Iris pigment epithelial cell (primary cell): ENCODE results near the gene FLT1.

Source experiments
- DNase-seq: peaks from one replicate; pipeline ENCODE4 v3.0.0-alpha.2; 2011; ENCODE audit warnings: low read depth

FLT1 gene

DNA sequence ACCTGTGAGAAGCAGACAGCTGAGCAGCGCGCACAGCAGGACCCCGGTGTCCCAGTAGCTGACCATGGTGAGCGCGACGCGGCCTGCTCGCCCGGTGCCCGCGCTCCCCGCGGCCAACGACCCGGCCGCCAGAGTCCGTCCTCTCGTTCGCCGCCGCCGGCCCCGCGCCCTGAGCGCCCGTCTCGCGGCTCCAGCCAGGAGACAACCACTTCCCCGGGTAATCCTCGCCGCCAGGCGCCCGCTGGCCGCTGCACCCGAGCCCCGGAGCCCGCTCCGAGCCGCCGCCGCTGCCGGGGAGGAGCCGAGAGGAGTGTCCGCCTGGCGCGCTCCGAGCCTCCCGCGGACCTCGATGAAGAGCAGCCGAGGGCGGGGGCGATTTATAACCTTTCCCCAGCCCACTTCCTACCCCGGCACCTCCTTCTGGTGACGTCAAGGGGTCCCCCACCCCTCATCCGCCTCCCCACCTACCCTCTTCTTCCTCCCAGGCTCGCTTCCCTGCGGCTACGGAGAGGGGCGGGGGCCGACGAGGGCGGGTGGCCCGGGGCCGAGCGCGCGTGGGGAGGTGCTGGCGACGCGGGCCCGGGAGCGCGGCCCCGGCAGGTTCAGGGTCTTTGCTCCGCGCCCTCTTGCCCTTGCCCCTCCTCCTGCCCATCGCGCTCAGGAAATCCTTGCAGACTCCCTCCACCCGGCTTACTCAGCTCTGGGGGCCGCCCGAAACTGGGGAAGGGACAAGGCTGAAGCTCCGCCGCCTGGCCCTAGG, at the start of gene FLT1:
Gene FLT1 (minus strand): TSS at position 351 of the 760 bp plus-strand sequence. CDS start 285 bp downstream, at position 66.
- peak; percentile 62 for DNase-seq

DNA sequence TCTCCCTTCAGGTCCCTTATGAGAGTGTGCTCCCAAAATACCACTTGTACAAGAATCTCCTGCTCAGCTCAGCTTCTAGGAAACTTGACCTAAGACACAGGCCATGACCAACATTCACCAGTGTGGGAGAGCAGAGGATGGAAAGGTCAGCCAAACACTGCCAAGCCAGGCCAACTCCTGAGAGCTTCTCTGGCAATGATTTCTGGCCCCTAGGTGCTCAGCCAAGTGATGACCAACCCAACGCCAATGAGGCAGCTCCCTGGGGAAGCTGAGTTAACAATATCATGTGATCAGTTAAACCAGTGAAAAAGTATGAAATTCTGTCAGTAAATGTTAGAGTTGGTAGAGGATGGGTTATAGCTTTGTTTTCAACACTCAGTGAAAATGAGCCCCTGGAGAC, 49.1 kb upstream of the FLT1 start:
- no peak for DNase-seq

- no peak for DNase-seq
Measured at GRCh38 chr13:28542804-28543203, 47.9 kb upstream of the FLT1 start.

- no peak for DNase-seq
Measured at GRCh38 chr13:28541966-28542365, 47.0 kb upstream of the FLT1 start.

- DNase-seq, result peak; percentile 36
Measured at GRCh38 chr13:28540612-28541011, 45.7 kb upstream of the FLT1 start.

- DNase-seq, result no peak
Measured at GRCh38 chr13:28539625-28540286, 44.8 kb upstream of the FLT1 start.

DNA sequence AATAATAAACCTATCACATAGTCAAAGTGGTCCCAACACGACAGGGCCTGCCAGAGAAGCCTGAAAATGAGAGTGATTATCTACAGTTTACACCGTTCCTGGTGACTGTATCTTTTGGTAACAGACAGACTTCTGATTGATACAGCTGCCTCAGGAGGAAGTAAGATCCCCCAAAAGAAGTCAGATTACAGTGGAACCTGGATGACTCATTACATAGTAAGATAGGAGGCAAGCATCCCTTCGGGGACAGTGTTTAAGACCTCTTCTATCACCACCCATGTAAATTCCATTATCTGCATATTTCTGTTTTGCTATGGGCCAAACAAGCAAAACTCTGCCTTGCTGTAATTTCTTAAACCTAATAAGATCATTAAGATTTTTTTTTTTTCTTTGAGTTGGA, 44.0 kb upstream of the FLT1 start:
- DNase-seq, result no peak

DNA sequence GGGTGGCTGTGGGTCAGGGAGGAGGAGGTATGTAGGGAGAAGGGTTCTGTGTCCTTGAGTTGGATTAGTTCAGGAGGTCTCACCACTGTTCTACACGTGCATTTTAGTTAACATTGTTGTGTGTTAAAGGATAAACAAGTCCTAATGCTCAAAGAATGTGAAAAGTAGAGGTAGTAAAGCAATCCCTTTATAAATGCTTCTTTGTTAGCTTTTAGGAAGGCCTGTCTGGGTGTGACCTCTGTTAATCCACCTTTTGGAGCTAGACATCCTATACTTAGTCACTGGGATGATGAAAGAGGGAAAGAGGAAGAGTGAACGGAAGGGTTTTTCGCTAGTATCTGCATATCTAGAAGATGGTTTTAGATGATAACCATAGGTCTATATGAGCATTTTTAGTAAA, 42.2 kb upstream of the FLT1 start:
- DNase-seq, result no peak

DNA sequence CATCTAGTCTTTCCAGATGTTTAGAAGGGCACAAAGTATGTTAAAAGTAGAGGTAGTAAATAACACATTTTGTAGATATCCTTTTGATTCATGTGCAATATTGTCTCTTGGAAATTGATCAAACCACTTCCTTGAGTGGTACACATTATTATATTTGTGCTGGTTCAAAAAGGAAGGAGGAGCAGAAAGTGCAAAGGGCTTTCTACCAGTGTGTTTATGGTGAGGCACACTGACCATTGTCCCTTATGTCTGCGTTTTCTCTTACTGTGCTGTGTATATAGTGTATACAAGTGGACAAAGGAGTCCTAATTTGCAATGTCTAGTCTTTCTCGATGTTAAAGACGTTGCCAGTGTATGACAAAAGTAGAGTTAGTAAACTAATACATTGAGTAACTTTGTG, 41.4 kb upstream of the FLT1 start:
- DNase-seq, result no peak

DNA sequence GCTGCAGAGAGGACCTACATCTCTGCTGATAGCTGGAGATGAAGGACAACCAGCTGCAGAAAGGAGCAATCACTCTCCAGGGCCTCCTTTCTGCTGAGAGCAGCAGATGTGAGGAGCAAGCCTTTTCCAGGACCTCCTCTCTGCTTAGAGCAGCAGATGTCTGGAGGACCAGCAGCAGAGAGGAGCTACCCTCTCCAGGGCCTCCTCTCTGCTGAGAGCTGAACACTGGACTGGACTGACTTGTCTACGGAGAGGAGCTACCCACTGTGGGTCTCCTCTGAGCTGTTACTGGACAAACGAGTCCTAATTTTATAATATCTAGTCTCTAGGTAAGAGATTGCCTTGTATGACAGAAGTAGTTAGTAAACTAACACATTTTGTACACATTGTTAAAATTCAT, 40.8 kb upstream of the FLT1 start:
- DNase-seq, result no peak

DNA sequence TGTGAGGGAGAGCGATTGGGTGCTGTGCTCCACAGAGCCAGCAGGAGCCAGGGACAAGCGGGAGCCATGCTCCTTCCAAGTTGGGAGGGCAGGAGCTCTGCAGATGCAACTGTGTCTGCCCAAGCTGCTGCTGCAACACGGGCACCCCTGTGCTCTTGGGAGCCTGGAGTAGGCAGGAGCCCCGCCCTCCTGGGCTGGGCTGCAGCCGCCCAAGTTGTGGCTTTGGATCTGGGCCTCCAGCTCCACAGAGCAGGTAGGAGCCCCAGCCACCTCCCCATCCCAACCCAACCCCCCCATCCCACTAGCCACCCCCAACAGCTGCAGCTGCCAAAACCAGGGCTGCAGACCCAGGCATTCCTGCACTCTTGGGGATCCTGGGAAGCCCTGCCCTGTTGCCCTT, 39.9 kb upstream of the FLT1 start:
- DNase-seq, result no peak

DNA sequence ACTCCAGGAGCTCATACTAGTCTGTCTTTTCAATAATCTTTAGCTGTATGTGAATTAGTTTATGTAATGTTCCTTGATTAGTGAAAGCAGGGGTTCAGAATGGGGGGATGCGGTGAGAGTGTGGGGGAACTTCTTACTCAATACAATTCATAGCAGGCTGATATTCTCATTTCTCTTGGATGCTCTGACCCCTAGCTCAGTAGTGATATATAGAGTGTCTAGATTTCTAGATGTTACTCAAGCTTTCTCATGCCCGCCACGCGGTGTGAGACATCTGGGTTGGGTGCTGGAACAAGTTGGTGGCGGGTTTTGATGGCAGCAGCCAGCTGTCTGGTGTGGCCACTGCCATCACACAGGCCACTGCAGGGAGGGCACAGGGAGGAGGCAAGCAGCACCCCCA, 39.3 kb upstream of the FLT1 start:
- DNase-seq, result no peak

DNA sequence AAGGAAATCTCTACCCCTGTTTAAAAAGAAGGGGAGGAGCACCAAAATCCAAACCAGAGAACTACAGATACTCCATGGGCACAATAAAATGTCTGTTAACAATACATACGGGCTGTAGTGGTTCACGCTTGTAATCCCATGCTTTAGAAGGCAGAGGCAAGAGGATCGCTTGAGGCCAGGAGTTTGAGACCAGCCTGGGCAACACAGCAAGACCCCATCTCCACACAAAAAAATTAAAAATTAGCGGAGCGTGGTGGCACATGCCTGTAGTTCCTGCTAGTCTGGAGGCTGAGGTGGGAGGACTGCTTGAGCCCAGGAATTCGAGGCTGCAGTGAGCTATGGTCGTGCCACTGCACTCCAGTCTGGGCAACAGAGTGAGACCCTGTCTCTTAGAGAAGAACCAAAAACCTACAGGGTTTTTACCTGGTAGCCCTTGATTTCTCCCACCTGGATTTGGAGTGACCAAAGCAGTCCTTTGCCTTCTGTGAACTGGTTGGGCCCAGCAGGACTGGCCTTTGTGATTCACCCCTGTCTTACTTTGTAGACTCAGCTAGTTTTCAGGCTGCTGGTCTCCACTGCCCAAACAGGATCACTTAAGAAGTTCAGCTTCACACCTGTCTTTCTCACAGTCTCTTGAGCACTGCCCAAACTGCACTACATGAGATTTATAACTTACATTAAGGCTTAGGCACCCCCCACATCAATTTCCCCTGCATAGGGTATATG, 38.7 kb upstream of the FLT1 start:
- no peak for DNase-seq

DNA sequence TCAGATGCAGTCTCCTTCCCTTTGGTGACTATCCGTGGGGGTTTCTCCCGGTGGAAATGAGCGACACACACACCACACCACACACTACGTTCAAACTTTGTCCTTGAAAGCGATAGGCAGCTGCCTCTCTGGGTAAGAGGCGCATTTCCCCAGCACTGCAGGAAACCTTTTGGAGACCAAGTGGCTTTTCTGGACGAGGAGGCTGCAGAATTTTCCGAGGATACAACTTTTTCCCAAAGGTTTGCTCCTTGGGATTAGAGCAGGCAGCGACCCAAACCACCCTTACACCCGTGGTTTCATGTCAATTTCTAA, 38.2 kb upstream of the FLT1 start:
- no peak for DNase-seq

DNA sequence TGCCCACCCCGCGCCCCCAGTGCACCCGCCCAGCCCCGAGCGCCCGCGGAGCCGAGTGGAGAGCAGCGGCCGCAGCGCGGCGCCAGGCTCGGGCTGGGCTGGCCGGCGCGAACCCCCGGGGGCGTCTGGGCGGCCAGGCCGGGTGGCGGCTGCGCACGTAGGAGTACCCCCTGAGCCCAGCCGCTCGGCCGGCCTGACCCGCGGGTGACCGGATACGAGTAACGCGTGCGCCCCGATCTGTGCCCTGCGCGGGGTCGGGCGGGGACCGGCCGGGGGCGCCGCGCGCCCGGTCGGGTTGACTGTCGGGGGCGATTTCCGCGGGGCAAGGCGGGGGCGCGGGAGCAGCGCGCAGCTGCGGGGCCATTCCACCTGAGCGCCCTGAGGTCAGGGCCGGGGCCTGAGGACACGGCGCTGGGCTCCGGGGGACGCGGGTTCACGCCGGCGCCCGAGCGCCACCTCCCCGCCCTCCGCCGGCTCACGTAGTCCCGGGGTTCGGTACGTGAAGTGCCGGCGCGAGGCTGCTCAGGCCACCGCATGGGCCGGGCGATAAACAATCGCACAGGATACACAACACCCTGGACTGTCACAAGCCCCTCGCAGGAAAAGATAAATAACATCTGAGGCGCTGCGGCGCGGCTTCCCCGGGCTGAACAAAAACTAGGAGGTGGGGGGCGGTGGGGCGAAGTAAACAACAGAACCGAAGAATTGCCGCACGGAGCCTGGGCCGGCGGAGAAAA, 37.6 kb upstream of the FLT1 start:
- DNase-seq, result peak; percentile 36

GRCh38 chr13:28531845-28532387, 37.0 kb upstream of the FLT1 start:
- DNase-seq, result no peak

GRCh38 chr13:28531077-28531844, 36.3 kb upstream of the FLT1 start:
- DNase-seq, result no peak

DNA sequence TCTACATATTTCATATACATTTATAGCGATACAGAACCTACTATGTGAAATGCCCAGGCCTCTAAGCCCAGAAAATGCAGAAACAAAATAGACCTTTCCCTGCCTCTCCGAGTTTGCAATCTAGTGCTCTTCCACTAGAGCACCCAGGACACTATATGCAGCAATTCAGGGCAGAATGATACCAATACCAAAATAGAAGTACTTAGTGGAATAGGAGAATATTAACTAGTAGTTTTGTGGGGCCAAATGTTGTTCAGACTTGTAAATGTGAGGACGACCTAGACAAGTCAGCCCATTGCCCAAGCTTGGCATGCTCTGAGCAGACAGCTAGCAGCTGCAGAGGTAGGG, 35.8 kb upstream of the FLT1 start:
- DNase-seq, result peak; percentile 52

- DNase-seq, result no peak
Measured at GRCh38 chr13:28529836-28530235, 34.9 kb upstream of the FLT1 start.

DNA sequence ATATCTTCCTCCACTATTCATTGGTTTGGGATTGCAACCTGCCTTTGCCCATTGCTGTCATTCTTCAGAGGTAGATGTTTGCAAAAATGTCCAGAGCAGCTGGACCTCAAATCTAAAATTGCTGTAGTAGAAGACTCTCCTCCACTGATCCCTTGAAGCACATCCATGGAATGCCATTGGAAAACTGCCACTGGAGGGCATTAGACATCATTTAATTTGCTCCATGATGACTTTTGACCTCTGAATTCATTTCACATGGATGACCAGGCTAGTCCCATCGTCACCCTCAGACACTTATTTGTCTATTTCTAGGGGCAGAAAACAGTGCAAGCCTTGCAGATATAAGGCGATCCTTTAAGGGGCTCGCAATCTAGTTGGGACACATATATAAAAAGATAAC, 33.9 kb upstream of the FLT1 start:
- no peak for DNase-seq

GRCh38 chr13:28528388-28528787, 33.5 kb upstream of the FLT1 start:
- no peak for DNase-seq

- no peak for DNase-seq
Measured at GRCh38 chr13:28527629-28528028, 32.7 kb upstream of the FLT1 start.
